GM23248 (cell line): ENCODE data around the gene RGS9. TPM values are rescaled to one million over a fixed set of nuclear protein-coding genes. Genes with fewer than 3 reads are reported as not detected.

ENCODE experiments used
- DNase-seq: peaks from one replicate; pipeline ENCODE4 v3.0.0-alpha.2; 2015
- H2AFZ ChIP-seq: fragments of 200-600 bp; sonication (generic); 2 replicates; pipeline ENCODE4 v1.6.1; 2016; ENCODE audit warnings: antibody characterized with exemption
- H3F3A ChIP-seq: fragments of 200-600 bp; sonication (generic); 2 replicates; pipeline ENCODE4 v1.6.1; 2016; ENCODE audit warnings: mild to moderate bottlenecking, antibody characterized with exemption, mixed run types; ENCODE audit not compliant: insufficient read depth
- H3K27ac ChIP-seq: fragments of 200-600 bp; sonication (generic); 2 replicates; pipeline ENCODE4 v1.5.1; 2016; ENCODE audit warnings: mild to moderate bottlenecking
- H3K27me3 ChIP-seq: fragments of 200-600 bp; sonication (generic); replicated peaks from 2 replicates; pipeline ENCODE4 v1.6.1; 2016; ENCODE audit warnings: mild to moderate bottlenecking; ENCODE audit not compliant: insufficient read depth
- H3K36me3 ChIP-seq: fragments of 200-600 bp; sonication (generic); 2 replicates; pipeline ENCODE4 v1.6.1; 2016; ENCODE audit warnings: low read depth, mild to moderate bottlenecking
- H3K4me1 ChIP-seq: fragments of 200-600 bp; sonication (generic); 2 replicates; pipeline ENCODE4 v1.6.1; 2016; ENCODE audit warnings: mild to moderate bottlenecking; ENCODE audit not compliant: insufficient read depth
- H3K4me2 ChIP-seq: fragments of 200-600 bp; sonication (generic); one replicate; pipeline ENCODE4 v1.6.1; 2016; ENCODE audit warnings: mild to moderate bottlenecking; ENCODE audit not compliant: unreplicated experiment
- H3K4me3 ChIP-seq: fragments of 200-600 bp; sonication (generic); 2 replicates; pipeline ENCODE4 v1.5.1; 2016; ENCODE audit warnings: mild to moderate bottlenecking
- H3K79me2 ChIP-seq: fragments of 200-600 bp; sonication (generic); 2 replicates; pipeline ENCODE4 v1.6.1; 2016; ENCODE audit warnings: mild to moderate bottlenecking; ENCODE audit not compliant: insufficient read depth
- H3K9ac ChIP-seq: fragments of 200-600 bp; sonication (generic); 2 replicates; pipeline ENCODE4 v1.6.1; 2016; ENCODE audit warnings: mild to moderate bottlenecking
- H3K9me2 ChIP-seq: fragments of 200-600 bp; sonication (generic); 2 replicates; pipeline ENCODE4 v1.6.1; 2016; ENCODE audit warnings: mixed run types, mild to moderate bottlenecking, moderate library complexity; ENCODE audit not compliant: insufficient read depth
- H3K9me3 ChIP-seq: fragments of 200-600 bp; sonication (generic); one replicate; pipeline ENCODE4 v1.6.1; 2017; ENCODE audit warnings: low read depth
- H4K20me1 ChIP-seq: fragments of 200-600 bp; sonication (generic); 2 replicates; pipeline ENCODE4 v1.6.0; 2016; ENCODE audit not compliant: insufficient read depth
- EZH2 ChIP-seq: fragments of 200-600 bp; sonication (generic); IDR thresholded peaks from 2 replicates; pipeline ENCODE4 v1.6.1; 2018; ENCODE audit warnings: antibody characterized with exemption, mild to moderate bottlenecking; ENCODE audit not compliant: insufficient read depth, poor library complexity, severe bottlenecking
- EZH2phosphoT487 ChIP-seq: fragments of 200-600 bp; sonication (generic); IDR thresholded peaks from 2 replicates; pipeline ENCODE4 v1.6.1; 2018; ENCODE audit warnings: antibody characterized with exemption, moderate library complexity, mild to moderate bottlenecking, low read depth; ENCODE audit not compliant: insufficient read depth
- WGBS, 2 experiments: methylation state at CpG; one replicate each; pipeline ENCODE4 v1.1.6; 2015 to 2017; ENCODE audit warnings: low lambda C conversion rate in 2 of 2, low coverage in 1 of 2; ENCODE audit errors: missing lambda C conversion rate in 2 of 2; 5-methylcytosine and 5-hydroxymethylcytosine counted together
- in situ Hi-C: fragments of 300-500 bp; cut with MboI; formaldehyde crosslinking; loops from 2 replicates; pipeline ENCODE4 v1.15.0; 2020
- polyA plus RNA-seq: library from polyadenylated mRNA; unstranded; fragments of >200 nt; fragmentation: Nextera tagmentation; extraction: Ambion mirVana; gene quantifications from 2 replicates; pipeline ENCODE4 v1.2.1, GENCODE V29; 2016
- total RNA-seq: library from RNA; depleted of rRNA; stranded (reverse); fragments of >200 nt; shearing (Covaris generic); gene quantifications from 2 replicates; pipeline ENCODE4 v1.2.3, GENCODE V29; 2014

RGS9 gene
- total and polyA plus RNA-seq, 2 experiments from 2014 or later: 0.43 TPM; not detected in 1

DNA sequence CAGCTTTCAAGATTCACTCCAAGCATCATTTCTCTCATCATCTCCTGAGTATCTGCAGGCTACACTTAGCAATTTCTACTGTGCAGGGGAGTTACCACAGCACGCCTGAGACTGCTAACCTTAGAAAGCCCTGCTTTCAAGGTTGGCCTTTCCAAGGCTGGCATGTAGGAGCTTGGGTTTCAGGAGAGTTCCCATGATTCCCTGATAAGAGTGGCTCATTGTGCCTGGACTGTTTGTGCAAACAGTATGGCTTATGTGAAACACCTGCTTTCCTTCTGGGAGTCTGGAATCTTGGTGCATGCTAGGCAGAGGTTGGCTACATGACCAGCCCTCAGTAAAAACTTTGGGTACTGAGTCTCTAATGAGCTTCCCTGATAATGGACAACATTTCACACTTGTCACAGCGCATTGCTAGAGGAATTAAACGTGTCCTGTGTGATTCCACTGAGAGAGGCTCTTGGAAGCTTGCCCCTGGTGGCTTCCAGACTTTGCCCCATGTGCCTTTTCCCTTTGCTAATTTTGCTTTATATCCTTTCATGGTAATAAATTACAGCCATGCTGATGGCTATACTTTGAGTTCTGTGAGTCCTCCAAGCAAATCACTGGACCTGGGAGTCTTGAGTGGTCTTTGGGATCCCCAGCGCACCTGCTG is 19.7 kb upstream of the RGS9 start:
- Histone ChIP-seq H3K4me2 (no peak overlapping the region), H3F3A (no peaks in the 10 kb centered on the region), H3K79me2 (no peaks in the 10 kb centered on the region), H3K4me1 (peaks cover under 1% of the 10 kb centered on the region; the same call in 1 of the 2 replicates), H3K9me3 (no peaks in the 10 kb centered on the region), H3K27me3 (peaks cover 19% of the 10 kb centered on the region; the same call in 1 of the 2 replicates), H3K27ac (no peak overlapping the region), H4K20me1 (no peaks in the 10 kb centered on the region), H3K9ac (no peak overlapping the region), H3K9me2 (no peaks in the 10 kb centered on the region), H3K36me3 (no peaks in the 10 kb centered on the region), H3K4me3 (no peak overlapping the region), H2AFZ (no peak overlapping the region)
- no peak for DNase-seq
- no peak for TF ChIP-seq EZH2
- TF ChIP-seq EZH2phosphoT487: no peak
- in situ Hi-C loops: no loop called here
- 62 to 67% methylated on average over 4 of the region's 4 CpGs for WGBS, 2 experiments

GRCh38 chr17:65121368-65121767 is 15.8 kb upstream of the RGS9 start:
- H3K4me2 ChIP-seq: no peak overlapping the region
- TF ChIP-seq EZH2phosphoT487 (no peak), EZH2 (no peak)
- DNase-seq: no peak
- no peak overlapping the region for H3K9ac ChIP-seq
- H3K36me3 ChIP-seq: no peaks in the 10 kb centered on the region
- 39 to 49% methylated on average over 5 to 6 of the region's 6 CpGs for whole genome bisulfite sequencing, 2 experiments
- H3F3A ChIP-seq: peaks cover 12% of the 10 kb centered on the region
- no peaks in the 10 kb centered on the region for H3K9me2 ChIP-seq
- H3K27ac ChIP-seq: no peak overlapping the region
- H3K79me2 ChIP-seq: no peaks in the 10 kb centered on the region
- H3K27me3 ChIP-seq: peaks cover 3% of the 10 kb centered on the region; the same call in 1 of the 2 replicates
- H3K4me3 ChIP-seq: no peak overlapping the region
- H4K20me1 ChIP-seq: no peaks in the 10 kb centered on the region
- H3K9me3 ChIP-seq: no peaks in the 10 kb centered on the region
- in situ Hi-C loops: loop anchor here (10.0 kb wide), 1 partner anchor 63 kb away; no protein-coding TSS in a partner anchor
- peaks cover 14% of the 10 kb centered on the region for H3K4me1 ChIP-seq
- H2AFZ ChIP-seq: no peak overlapping the region

DNA sequence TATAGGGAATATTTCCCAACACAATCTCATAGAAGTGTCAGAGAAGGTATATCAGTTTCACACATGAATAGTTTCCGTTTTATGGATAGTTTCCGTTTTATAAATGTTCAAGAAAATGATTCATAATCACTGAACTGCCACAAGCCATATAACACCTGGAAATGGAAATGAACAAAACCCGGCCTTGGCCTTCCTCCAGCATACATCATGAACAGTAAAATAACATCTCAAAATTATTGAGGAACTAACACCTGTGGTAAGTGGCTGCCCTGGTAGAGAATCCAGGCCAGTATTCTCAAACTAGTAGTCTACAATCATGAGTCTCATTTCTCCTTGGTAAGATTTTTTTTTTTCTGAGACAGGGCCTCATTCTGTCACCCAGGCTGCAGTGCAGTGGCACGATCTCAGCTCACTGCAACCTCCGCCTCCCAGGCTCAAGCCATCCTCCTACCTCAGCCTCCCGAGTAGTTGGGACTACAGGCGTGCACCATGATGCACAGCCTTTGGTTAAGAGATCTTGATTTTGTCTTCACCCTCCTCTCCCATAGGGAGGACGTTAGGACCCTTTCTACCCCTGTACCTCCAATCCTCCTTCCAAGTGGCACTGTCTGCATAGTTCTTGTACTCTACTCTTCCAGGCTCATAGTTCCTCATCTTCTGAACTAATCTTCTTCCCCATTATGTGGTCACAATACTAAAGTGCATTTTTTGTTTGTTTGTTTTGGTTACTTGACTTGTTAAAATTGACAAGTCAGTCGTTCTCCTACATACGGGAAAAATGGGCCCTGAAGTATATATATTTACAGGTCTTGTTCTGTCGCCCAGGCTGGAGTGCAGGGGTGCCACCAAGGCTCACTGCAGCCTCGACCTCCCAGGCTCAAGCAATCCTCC is 15.0 kb upstream of the RGS9 start:
- DNase-seq: no peak
- Histone ChIP-seq H3K79me2 (no peaks in the 10 kb centered on the region), H2AFZ (peak overlapping the region; percentile 99), H3K9me3 (no peaks in the 10 kb centered on the region), H3K9ac (peak overlapping the region; percentile 83), H3K27me3 (peaks cover 3% of the 10 kb centered on the region; the same call in 1 of the 2 replicates), H3F3A (peaks cover 12% of the 10 kb centered on the region), H4K20me1 (no peaks in the 10 kb centered on the region), H3K9me2 (no peaks in the 10 kb centered on the region), H3K4me2 (peak overlapping the region; percentile 80), H3K4me1 (peaks cover 14% of the 10 kb centered on the region), H3K27ac (no peak overlapping the region), H3K36me3 (no peaks in the 10 kb centered on the region), H3K4me3 (peak overlapping the region; percentile 73)
- in situ Hi-C loops: loop anchor here (10.0 kb wide), 1 partner anchor 63 kb away; no protein-coding TSS in a partner anchor
- 79% methylated on average over 12 of the region's 12 CpGs for WGBS, 2 experiments
- TF ChIP-seq EZH2 (no peak), EZH2phosphoT487 (no peak)
